HL-60 (cell line): ENCODE data around the gene NACC2.

ENCODE experiments used
- CTCF ChIP-seq: IDR thresholded peaks from one replicate; pipeline ENCODE4 v1.5.1; 2011; ENCODE audit warnings: low read length, control low read depth, inconsistent platforms; ENCODE audit not compliant: insufficient read depth
- GABPA ChIP-seq: IDR thresholded peaks from 2 replicates; pipeline ENCODE4 v1.6.1; 2012; ENCODE audit warnings: low read depth
- POLR2AphosphoS5 ChIP-seq: IDR thresholded peaks from 2 replicates; pipeline ENCODE4 v1.6.1; 2012; ENCODE audit warnings: low read depth
- REST ChIP-seq: IDR thresholded peaks from 2 replicates; pipeline ENCODE4 v1.6.1; 2012; ENCODE audit warnings: low read depth; ENCODE audit not compliant: insufficient replicate concordance
- SPI1 ChIP-seq: IDR thresholded peaks from 2 replicates; pipeline ENCODE4 v1.6.1; 2012; ENCODE audit warnings: low read depth, mild to moderate bottlenecking, borderline replicate concordance

- TF ChIP-seq CTCF (no peak), SPI1 (no peak), POLR2AphosphoS5 (no peak), REST (no peak), GABPA (no peak)
Measured at GRCh38 chr9:135982499-135983207, 112.4 kb downstream of the NACC2 start.
